Chondrocyte (in vitro differentiated cells): ENCODE results near the gene TTLL10. TPM values are rescaled to one million over a fixed set of nuclear protein-coding genes. Genes with fewer than 3 reads are reported as not detected.

Experiments
- DNase-seq: peaks from one replicate; pipeline ENCODE4 v3.0.0; 2021; ENCODE audit warnings: mixed read lengths, low spot score
- H3K27ac Mint-ChIP-seq: one replicate; pipeline ENCODE4 v1.8.0; 2021; ENCODE audit warnings: mild to moderate bottlenecking, moderate library complexity, mixed read lengths; ENCODE audit not compliant: unreplicated experiment
- H3K27me3 Mint-ChIP-seq: 2 replicates; pipeline ENCODE4 v1.8.0; 2021; ENCODE audit warnings: low read depth, mixed read lengths
- H3K36me3 Mint-ChIP-seq: 2 replicates; pipeline ENCODE4 v1.8.0; 2021; ENCODE audit warnings: low read depth, mixed read lengths
- H3K4me1 Mint-ChIP-seq: 2 replicates; pipeline ENCODE4 v1.8.0; 2021; ENCODE audit warnings: low read depth, mild to moderate bottlenecking, mixed read lengths
- H3K4me3 Mint-ChIP-seq: one replicate; pipeline ENCODE4 v1.8.0; 2021; ENCODE audit warnings: mild to moderate bottlenecking, moderate library complexity, mixed read lengths; ENCODE audit not compliant: unreplicated experiment
- H3K9me3 Mint-ChIP-seq: 2 replicates; pipeline ENCODE4 v1.8.0; 2021; ENCODE audit warnings: low read depth, mixed read lengths
- CTCF ChIP-seq: fragments of 200-600 bp; sonication (generic); IDR thresholded peaks from 2 replicates; pipeline ENCODE4 v1.5.0; 2021; ENCODE audit warnings: antibody characterized with exemption, mild to moderate bottlenecking, moderate library complexity
- total RNA-seq: library from RNA; stranded (reverse); gene quantifications from 3 replicates; pipeline ENCODE4 v1.2.1, GENCODE V29; 2021

Gene TTLL10
- total RNA-seq, 1 donor from 2014 or later = not detected

GRCh38 chr1:1218524-1219200 is 45.0 kb downstream of the TTLL10 start:
- TF ChIP-seq CTCF = no peak
- no peaks in the 10 kb centered on the region for H3K4me1 Mint-ChIP-seq
- H3K27ac Mint-ChIP-seq = no peak overlapping the region
- H3K9me3 Mint-ChIP-seq = no peaks in the 10 kb centered on the region
- no peak overlapping the region for H3K4me3 Mint-ChIP-seq
- no peaks in the 10 kb centered on the region for H3K27me3 Mint-ChIP-seq
- peaks cover 21% of the 10 kb centered on the region for H3K36me3 Mint-ChIP-seq
- DNase-seq = no peak

GRCh38 chr1:1219341-1219740 is 45.7 kb downstream of the TTLL10 start:
- DNase-seq = no peak
- H3K36me3 Mint-ChIP-seq = peaks cover 23% of the 10 kb centered on the region
- no peaks in the 10 kb centered on the region for H3K9me3 Mint-ChIP-seq
- H3K4me1 Mint-ChIP-seq = no peaks in the 10 kb centered on the region
- TF ChIP-seq CTCF = no peak
- H3K27me3 Mint-ChIP-seq = no peaks in the 10 kb centered on the region
- no peak overlapping the region for H3K4me3 Mint-ChIP-seq
- H3K27ac Mint-ChIP-seq = no peak overlapping the region

GRCh38 chr1:1220197-1220596 is 46.5 kb downstream of the TTLL10 start:
- Mint-ChIP-seq H3K36me3 (peaks cover 23% of the 10 kb centered on the region), H3K27me3 (no peaks in the 10 kb centered on the region), H3K4me1 (no peaks in the 10 kb centered on the region), H3K27ac (no peak overlapping the region), H3K9me3 (no peaks in the 10 kb centered on the region), H3K4me3 (no peak overlapping the region)
- no peak for TF ChIP-seq CTCF
- DNase-seq = no peak

- no peaks in the 10 kb centered on the region for H3K9me3 Mint-ChIP-seq
- peaks cover 26% of the 10 kb centered on the region for H3K36me3 Mint-ChIP-seq
- no peaks in the 10 kb centered on the region for H3K4me1 Mint-ChIP-seq
- no peak for TF ChIP-seq CTCF
- H3K4me3 Mint-ChIP-seq = no peak overlapping the region
- H3K27ac Mint-ChIP-seq = no peak overlapping the region
- no peaks in the 10 kb centered on the region for H3K27me3 Mint-ChIP-seq
- no peak for DNase-seq
Observed at GRCh38 chr1:1221887-1222574, 48.4 kb downstream of the TTLL10 start.

GRCh38 chr1:1222575-1223225 is 49.0 kb downstream of the TTLL10 start:
- Mint-ChIP-seq H3K36me3 (peaks cover 26% of the 10 kb centered on the region), H3K27me3 (no peaks in the 10 kb centered on the region), H3K4me3 (no peak overlapping the region), H3K9me3 (no peaks in the 10 kb centered on the region), H3K4me1 (no peaks in the 10 kb centered on the region), H3K27ac (no peak overlapping the region)
- DNase-seq = no peak
- no peak for TF ChIP-seq CTCF
